A549 (cell line): Measurements from ENCODE around the gene WHRN. TPM values are rescaled to one million over a fixed set of nuclear protein-coding genes. Genes with fewer than 3 reads are reported as not detected.

Experiments used
- ATAC-seq, 2 experiments: fragments of 200-7000 bp in 1 of 2; fragments of >200 bp in 1 of 2; cut with Nextera tagmentation in 1 of 2; cut with Tn5 transposase in 1 of 2; 3 replicates each; pipeline versions ENCODE4 v1.8.0 to v1.9.1; 2018 to 2020; ENCODE audit warnings: mild to moderate bottlenecking in 1 of 2, moderate library complexity in 1 of 2
- CTCF ChIA-PET: fragments of 300-600 bp; sonication (Branson Sonifier 250); formaldehyde crosslinking; extraction: SDS; loops from one replicate; lab custom pipeline; 2021; ENCODE audit warnings: antibody characterized with exemption, inconsistent platforms; lab: Yijun Ruan, JAX
- POLR2A ChIA-PET: fragments of 350-600 bp; formaldehyde crosslinking; extraction: SDS; loops from one replicate; lab custom pipeline; 2021; ENCODE audit warnings: antibody characterized with exemption, inconsistent platforms; lab: Yijun Ruan, JAX
- DNase-seq, 2 experiments: peaks; one replicate each; pipeline versions ENCODE4 v3.0.0 to v3.0.0-alpha.2; 2011 to 2016; ENCODE audit warnings: low read depth in 1 of 2, low spot score in 1 of 2
- FAIRE-seq: peaks from 2 replicates; lab custom pipeline; 2011; peaks lifted over from hg19 to GRCh38; lab: Jason Lieb, UNC
- H3K27ac ChIP-seq, 2 experiments: fragments of >200 bp; sonication (Bioruptor Twin); formaldehyde crosslinking; 3 replicates each; pipeline ENCODE4 v1.5.1; 2016 to 2017
- H3K4me1 ChIP-seq: fragments of >200 bp; sonication (Bioruptor Twin); formaldehyde crosslinking; 3 replicates; pipeline ENCODE4 v1.6.1; 2016
- H3K4me2 ChIP-seq: fragments of >200 bp; sonication (Bioruptor Twin); formaldehyde crosslinking; 3 replicates; pipeline ENCODE4 v1.6.1; 2016
- H3K4me3 ChIP-seq: fragments of >200 bp; sonication (Bioruptor Twin); formaldehyde crosslinking; 3 replicates; pipeline ENCODE4 v1.5.1; 2016
- H3K9me3 ChIP-seq: fragments of >200 bp; sonication (Bioruptor Twin); formaldehyde crosslinking; 3 replicates; pipeline ENCODE4 v1.6.1; 2016
- CBX8 ChIP-seq: fragments of 200-600 bp; sonication (generic); IDR thresholded peaks from 2 replicates; pipeline ENCODE4 v1.6.1; 2016
- CEBPB ChIP-seq, 2 experiments: fragments of >200 bp in 1 of 2; sonication (Bioruptor Twin) in 1 of 2; formaldehyde crosslinking in 1 of 2; IDR thresholded peaks; 2 replicates each; pipeline ENCODE4 v1.6.1; 2012 to 2016
- E2F6 ChIP-seq: IDR thresholded peaks from 2 replicates; pipeline ENCODE4 v1.6.1; 2012; ENCODE audit warnings: low read depth, borderline replicate concordance
- GATA3 ChIP-seq: IDR thresholded peaks from 2 replicates; pipeline ENCODE4 v1.6.1; 2012; ENCODE audit warnings: borderline replicate concordance
- HOXB13 ChIP-seq: fragments of 250-450 bp; sonication (Bioruptor Pico); IDR thresholded peaks from 2 replicates; pipeline ENCODE4 v1.5.0; 2020; ENCODE audit warnings: low read depth, mild to moderate bottlenecking, moderate library complexity
- JUN ChIP-seq, 2 experiments: fragments of >200 bp; sonication (Bioruptor Twin); formaldehyde crosslinking; IDR thresholded peaks; 2 replicates in 1 of 2; 3 replicates in 1 of 2; pipeline ENCODE4 v1.6.1; 2016 to 2017
- MAX ChIP-seq: IDR thresholded peaks from 2 replicates; pipeline ENCODE4 v1.6.1; 2012
- MYC ChIP-seq: IDR thresholded peaks from 2 replicates; pipeline ENCODE4 v1.6.1; 2012; ENCODE audit warnings: mild to moderate bottlenecking, inconsistent platforms, low read length, improper control_type of control experiment, borderline replicate concordance
- NFE2L2 ChIP-seq: fragments of 150-350 bp; conservative IDR thresholded peaks from 2 replicates; pipeline ENCODE4 v1.6.1; 2014; ENCODE audit warnings: low read length
- NR3C1 ChIP-seq: fragments of >200 bp; sonication (Bioruptor Twin); formaldehyde crosslinking; IDR thresholded peaks from 3 replicates; pipeline ENCODE4 v1.6.1; 2017
- PHF8 ChIP-seq: fragments of 200-600 bp; sonication (generic); IDR thresholded peaks from 2 replicates; pipeline ENCODE4 v1.6.1; 2016; ENCODE audit warnings: low read depth, mild to moderate bottlenecking, antibody characterized with exemption, moderate library complexity, borderline replicate concordance
- POLR2A ChIP-seq: IDR thresholded peaks from 2 replicates; pipeline ENCODE4 v1.6.1; 2012; ENCODE audit warnings: mild to moderate bottlenecking, low read length
- SMC3 ChIP-seq: fragments of >200 bp; sonication (Bioruptor Twin); formaldehyde crosslinking; IDR thresholded peaks from 3 replicates; pipeline ENCODE4 v1.6.1; 2018; ENCODE audit warnings: inconsistent platforms
- ZNF302 ChIP-seq: fragments of 250-450 bp; sonication (Bioruptor Pico); IDR thresholded peaks from 2 replicates; pipeline ENCODE4 v1.9.0; 2021; ENCODE audit warnings: inconsistent platforms, mild to moderate bottlenecking, moderate library complexity
- ZSCAN20 ChIP-seq: fragments of 250-450 bp; sonication (Bioruptor Pico); IDR thresholded peaks from 2 replicates; pipeline ENCODE4 v1.8.0; 2022; ENCODE audit warnings: mild to moderate bottlenecking, moderate library complexity
- WGBS: methylation state at CpG from one replicate; pipeline ENCODE4 v1.1.6; 2017; ENCODE audit errors: missing lambda C conversion rate; 5-methylcytosine and 5-hydroxymethylcytosine counted together
- polyA plus RNA-seq, 4 experiments: library from polyadenylated mRNA; depleted of rRNA in 3 of 4; stranded (reverse); fragments of >200 nt; fragmentation: RNase III in 1 of 4; extraction: RNeasy Plus Mini Kit Qiagen cat#74134 plus additional on column Dnase treatment in 1 of 4; gene quantifications; 2 replicates in 3 of 4; 3 replicates in 1 of 4; pipeline ENCODE4 v1.2.3, GENCODE V29; 2011 to 2017
- TF ChIP-seq, protein P1 (sequence below): fragments of >200 bp; sonication (Bioruptor Twin); formaldehyde crosslinking; IDR thresholded peaks from 2 replicates; pipeline ENCODE4 v1.6.1; 2016

The WHRN gene
- polyA plus RNA-seq, 2 of the 4 experiments (the other 2 are of a cell fraction), result 1.2 to 3.2 TPM

GRCh38 chr9:114452219-114453165 is 52.8 kb downstream of the WHRN start:
- H3K9me3 ChIP-seq, result no peaks in the 10 kb centered on the region
- ChIA-PET CTCF (interaction anchor here (1.0 to 3.6 kb wide), 3 partner anchors 17 to 201 kb away, joined by 3 to 29 read pairs (median 7); no protein-coding TSS in a partner anchor), POLR2A (no interaction called here)
- DNase-seq (no peak), FAIRE-seq (no peak), ATAC-seq (no peak)
- no peak overlapping the region for H3K27ac ChIP-seq
- no peak for TF ChIP-seq NFE2L2
- TF ChIP-seq ZSCAN20, result no peak
- TF ChIP-seq JUN (IDR thresholded peaks at IDR 0.05), result no peak
- no peak for TF ChIP-seq MAX
- no peak for TF ChIP-seq SMC3
- TF ChIP-seq GATA3, result no peak
- no peak for TF ChIP-seq HOXB13 (CRISPR knock-in tag)
- no peak for TF ChIP-seq NR3C1
- no peak for TF ChIP-seq PHF8
- no peak for TF ChIP-seq POLR2A
- no peak for TF ChIP-seq E2F6
- TF ChIP-seq CEBPB (IDR thresholded peaks at IDR 0.05), result no peak
- TF ChIP-seq CBX8, result no peak
- no peaks in the 10 kb centered on the region for H3K4me1 ChIP-seq
- 72% methylated on average over 12 of the region's 12 CpGs for WGBS
- H3K4me3 ChIP-seq, result no peak overlapping the region
- no peak overlapping the region for H3K4me2 ChIP-seq

DNA sequence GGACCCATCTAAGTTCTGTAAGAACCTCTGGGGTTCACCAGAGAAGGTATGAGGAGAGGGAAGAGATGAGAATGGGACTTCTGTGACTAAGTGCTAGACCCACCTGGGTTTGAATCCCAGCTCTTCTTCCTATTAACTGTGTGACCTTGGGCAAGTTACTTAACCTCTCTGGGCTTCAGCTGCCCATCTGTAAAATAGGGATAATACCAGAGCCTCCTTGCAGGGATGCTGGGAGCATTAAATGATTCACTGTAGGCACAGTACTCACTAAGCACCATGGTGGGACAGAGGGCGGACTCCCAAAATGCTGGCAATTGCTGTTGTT is 53.6 kb downstream of the WHRN start:
- POLR2A ChIA-PET, result no interaction called here
- TF ChIP-seq E2F6 (no peak), ZNF302 (no peak), MYC (no peak), POLR2A (no peak)

DNA sequence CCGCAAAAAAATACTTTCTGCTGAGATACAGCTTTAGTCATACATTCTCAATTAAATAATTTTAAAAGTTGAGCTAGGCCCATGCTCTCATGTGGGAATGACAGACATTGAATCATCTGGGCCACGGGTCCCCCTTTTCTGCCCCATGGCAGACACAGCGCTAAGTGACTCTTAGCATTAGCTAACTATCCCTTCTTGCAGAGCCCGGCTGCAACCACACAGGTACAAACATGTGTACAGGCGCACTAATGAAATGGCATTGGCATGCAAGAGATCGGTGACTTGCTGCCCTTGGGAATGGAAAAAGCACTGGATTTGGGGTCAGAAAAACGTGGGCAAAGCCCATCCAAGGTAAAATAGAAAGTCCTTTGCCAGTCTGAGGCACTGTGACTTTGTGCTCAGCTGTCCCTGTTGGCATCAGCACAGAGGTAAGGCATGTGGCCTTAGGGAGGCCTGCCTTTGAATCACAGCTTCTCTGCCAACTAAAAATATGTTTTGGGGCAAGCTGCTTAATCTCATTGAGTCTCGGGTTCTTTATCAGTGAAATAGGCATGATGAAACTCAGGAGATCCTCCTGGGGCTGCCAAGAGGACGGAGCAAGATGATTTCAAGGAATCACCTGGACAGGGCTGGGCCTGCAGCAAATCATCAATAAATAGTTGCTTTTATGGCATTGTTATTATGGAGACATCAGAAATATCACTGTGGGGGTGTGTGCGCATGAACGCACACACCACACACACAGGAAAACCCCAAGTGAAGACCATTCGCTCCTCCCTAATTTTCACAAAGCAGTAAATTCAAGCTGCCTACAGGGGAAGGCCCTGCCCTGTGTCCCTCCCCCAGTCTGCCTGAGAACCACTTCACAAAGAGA is 54.2 kb downstream of the WHRN start:
- H3K4me1 ChIP-seq, result peaks cover 4% of the 10 kb centered on the region; the same call in 1 of the 3 replicates
- DNase-seq (no peak), FAIRE-seq (no peak), ATAC-seq (no peak)
- H3K4me2 ChIP-seq, result no peak overlapping the region
- ChIA-PET CTCF (interaction anchor here (0.6 to 3.6 kb wide), 6 partner anchors 12 to 203 kb away, joined by 3 to 29 read pairs (median 4); partner anchors contain the start of gene ATP6V1G1), POLR2A (no interaction called here)
- TF ChIP-seq, protein P1, sequence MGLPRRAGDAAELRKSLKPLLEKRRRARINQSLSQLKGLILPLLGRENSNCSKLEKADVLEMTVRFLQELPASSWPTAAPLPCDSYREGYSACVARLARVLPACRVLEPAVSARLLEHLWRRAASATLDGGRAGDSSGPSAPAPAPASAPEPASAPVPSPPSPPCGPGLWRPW, result no peak
- H3K4me3 ChIP-seq, result no peak overlapping the region
- WGBS, result 77% methylated on average over 12 of the region's 12 CpGs
- H3K27ac ChIP-seq, result no peak overlapping the region
- no peaks in the 10 kb centered on the region for H3K9me3 ChIP-seq

More for the DNA sequence above, 53.6 kb downstream of the WHRN start:
- Histone ChIP-seq H3K4me1 (no peaks in the 10 kb centered on the region), H3K4me3 (no peak overlapping the region), H3K4me2 (no peak overlapping the region), H3K27ac (no peak overlapping the region), H3K9me3 (no peaks in the 10 kb centered on the region)
- no peak for DNase-seq
- no peak for FAIRE-seq
- WGBS, result 95% methylated on average over 1 of the region's 1 CpG
- CTCF ChIA-PET, result interaction anchor here (1.5 to 3.6 kb wide), 3 partner anchors 17 to 202 kb away, joined by 3 to 29 read pairs (median 7); partner anchors contain the start of gene ATP6V1G1
- ATAC-seq, result no peak
